ENCODE data around the gene FZD8.

DNA sequence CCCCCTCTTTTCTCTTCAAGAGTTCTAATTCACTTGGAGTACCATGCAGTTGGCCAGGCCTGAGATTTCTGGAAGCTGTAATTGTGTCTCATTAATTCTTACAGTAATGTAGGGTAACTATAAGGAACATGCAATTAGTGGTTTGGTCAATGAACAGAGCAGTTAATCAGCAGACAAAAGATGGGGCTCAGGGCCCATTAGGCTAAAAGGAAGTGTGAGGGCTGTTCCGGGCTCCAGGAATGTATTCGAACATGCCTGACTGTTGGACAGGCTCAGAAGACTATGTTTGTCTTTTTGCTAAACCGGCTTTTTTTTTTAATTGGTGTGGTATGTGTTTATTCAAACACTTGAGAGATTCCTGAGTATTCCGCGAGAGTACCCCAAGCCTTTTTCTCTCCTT is 42.5 kb upstream of the FZD8 start:
- TF ChIP-seq, protein P1, sequence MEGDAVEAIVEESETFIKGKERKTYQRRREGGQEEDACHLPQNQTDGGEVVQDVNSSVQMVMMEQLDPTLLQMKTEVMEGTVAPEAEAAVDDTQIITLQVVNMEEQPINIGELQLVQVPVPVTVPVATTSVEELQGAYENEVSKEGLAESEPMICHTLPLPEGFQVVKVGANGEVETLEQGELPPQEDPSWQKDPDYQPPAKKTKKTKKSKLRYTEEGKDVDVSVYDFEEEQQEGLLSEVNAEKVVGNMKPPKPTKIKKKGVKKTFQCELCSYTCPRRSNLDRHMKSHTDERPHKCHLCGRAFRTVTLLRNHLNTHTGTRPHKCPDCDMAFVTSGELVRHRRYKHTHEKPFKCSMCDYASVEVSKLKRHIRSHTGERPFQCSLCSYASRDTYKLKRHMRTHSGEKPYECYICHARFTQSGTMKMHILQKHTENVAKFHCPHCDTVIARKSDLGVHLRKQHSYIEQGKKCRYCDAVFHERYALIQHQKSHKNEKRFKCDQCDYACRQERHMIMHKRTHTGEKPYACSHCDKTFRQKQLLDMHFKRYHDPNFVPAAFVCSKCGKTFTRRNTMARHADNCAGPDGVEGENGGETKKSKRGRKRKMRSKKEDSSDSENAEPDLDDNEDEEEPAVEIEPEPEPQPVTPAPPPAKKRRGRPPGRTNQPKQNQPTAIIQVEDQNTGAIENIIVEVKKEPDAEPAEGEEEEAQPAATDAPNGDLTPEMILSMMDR (IDR thresholded peaks at IDR 0.05), result no peak
- TF ChIP-seq EP300 (IDR thresholded peaks at IDR 0.05; ENCODE audit: borderline replicate concordance in 1 of 2, low read depth in 1 of 2, low read length in 1 of 2) (no peak), RFX5 (IDR thresholded peaks at IDR 0.05; ENCODE audit: low read length) (no peak), POLR2AphosphoS5 (IDR thresholded peaks at IDR 0.05; ENCODE audit: low read depth, low read length) (no peak), MXI1 (IDR thresholded peaks at IDR 0.05; ENCODE audit: low read depth, low read length) (no peak), EZH2phosphoT487 (IDR thresholded peaks at IDR 0.05; ENCODE audit: borderline replicate concordance, low read depth) (no peak), TAF1 (IDR thresholded peaks at IDR 0.05; ENCODE audit: borderline replicate concordance, low read depth, low read length) (no peak), JUND (IDR thresholded peaks at IDR 0.05) (no peak), TCF12 (IDR thresholded peaks at IDR 0.05) (no peak), YY1 (IDR thresholded peaks at IDR 0.05; ENCODE audit: low read depth) (no peak)
- TF ChIP-seq, protein P2, sequence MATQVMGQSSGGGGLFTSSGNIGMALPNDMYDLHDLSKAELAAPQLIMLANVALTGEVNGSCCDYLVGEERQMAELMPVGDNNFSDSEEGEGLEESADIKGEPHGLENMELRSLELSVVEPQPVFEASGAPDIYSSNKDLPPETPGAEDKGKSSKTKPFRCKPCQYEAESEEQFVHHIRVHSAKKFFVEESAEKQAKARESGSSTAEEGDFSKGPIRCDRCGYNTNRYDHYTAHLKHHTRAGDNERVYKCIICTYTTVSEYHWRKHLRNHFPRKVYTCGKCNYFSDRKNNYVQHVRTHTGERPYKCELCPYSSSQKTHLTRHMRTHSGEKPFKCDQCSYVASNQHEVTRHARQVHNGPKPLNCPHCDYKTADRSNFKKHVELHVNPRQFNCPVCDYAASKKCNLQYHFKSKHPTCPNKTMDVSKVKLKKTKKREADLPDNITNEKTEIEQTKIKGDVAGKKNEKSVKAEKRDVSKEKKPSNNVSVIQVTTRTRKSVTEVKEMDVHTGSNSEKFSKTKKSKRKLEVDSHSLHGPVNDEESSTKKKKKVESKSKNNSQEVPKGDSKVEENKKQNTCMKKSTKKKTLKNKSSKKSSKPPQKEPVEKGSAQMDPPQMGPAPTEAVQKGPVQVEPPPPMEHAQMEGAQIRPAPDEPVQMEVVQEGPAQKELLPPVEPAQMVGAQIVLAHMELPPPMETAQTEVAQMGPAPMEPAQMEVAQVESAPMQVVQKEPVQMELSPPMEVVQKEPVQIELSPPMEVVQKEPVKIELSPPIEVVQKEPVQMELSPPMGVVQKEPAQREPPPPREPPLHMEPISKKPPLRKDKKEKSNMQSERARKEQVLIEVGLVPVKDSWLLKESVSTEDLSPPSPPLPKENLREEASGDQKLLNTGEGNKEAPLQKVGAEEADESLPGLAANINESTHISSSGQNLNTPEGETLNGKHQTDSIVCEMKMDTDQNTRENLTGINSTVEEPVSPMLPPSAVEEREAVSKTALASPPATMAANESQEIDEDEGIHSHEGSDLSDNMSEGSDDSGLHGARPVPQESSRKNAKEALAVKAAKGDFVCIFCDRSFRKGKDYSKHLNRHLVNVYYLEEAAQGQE (IDR thresholded peaks at IDR 0.05; ENCODE audit: low read depth, low read length), result no peak
- TF ChIP-seq, protein P3, sequence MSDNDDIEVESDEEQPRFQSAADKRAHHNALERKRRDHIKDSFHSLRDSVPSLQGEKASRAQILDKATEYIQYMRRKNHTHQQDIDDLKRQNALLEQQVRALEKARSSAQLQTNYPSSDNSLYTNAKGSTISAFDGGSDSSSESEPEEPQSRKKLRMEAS (IDR thresholded peaks at IDR 0.05; ENCODE audit: low read depth), result no peak
- TF ChIP-seq, protein P4, sequence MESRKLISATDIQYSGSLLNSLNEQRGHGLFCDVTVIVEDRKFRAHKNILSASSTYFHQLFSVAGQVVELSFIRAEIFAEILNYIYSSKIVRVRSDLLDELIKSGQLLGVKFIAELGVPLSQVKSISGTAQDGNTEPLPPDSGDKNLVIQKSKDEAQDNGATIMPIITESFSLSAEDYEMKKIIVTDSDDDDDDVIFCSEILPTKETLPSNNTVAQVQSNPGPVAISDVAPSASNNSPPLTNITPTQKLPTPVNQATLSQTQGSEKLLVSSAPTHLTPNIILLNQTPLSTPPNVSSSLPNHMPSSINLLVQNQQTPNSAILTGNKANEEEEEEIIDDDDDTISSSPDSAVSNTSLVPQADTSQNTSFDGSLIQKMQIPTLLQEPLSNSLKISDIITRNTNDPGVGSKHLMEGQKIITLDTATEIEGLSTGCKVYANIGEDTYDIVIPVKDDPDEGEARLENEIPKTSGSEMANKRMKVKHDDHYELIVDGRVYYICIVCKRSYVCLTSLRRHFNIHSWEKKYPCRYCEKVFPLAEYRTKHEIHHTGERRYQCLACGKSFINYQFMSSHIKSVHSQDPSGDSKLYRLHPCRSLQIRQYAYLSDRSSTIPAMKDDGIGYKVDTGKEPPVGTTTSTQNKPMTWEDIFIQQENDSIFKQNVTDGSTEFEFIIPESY (IDR thresholded peaks at IDR 0.05; ENCODE audit: borderline replicate concordance, low read depth), result no peak

Measured in SK-N-SH (cell line).